BLaER1 treated with 17β-estradiol and CSF1 and Interleukin-3, amounts not matched to agents 10 nM and 100 nM (cell line): ENCODE measurements around the gene GPC4.

ENCODE experiments used
- H3K27ac ChIP-seq, 11 experiments: shearing (Covaris generic); formaldehyde crosslinking; 2 replicates each; pipeline ENCODE4 v1.8.1; 2022
- H3K27me3 ChIP-seq, 11 experiments: shearing (Covaris generic); formaldehyde crosslinking; 2 replicates each; pipeline ENCODE4 v1.8.1; 2022
- H3K36me3 ChIP-seq, 11 experiments: shearing (Covaris generic); formaldehyde crosslinking; 2 replicates each; pipeline ENCODE4 v1.8.1; 2022
- H3K4me1 ChIP-seq, 10 experiments: shearing (Covaris generic); formaldehyde crosslinking; 2 replicates each; pipeline ENCODE4 v1.8.1; 2022
- H3K4me2 ChIP-seq, 11 experiments: shearing (Covaris generic); formaldehyde crosslinking; 2 replicates each; pipeline ENCODE4 v1.8.1; 2022
- H3K4me3 ChIP-seq, 10 experiments: shearing (Covaris generic); formaldehyde crosslinking; 2 replicates each; pipeline ENCODE4 v1.8.1; 2022
- H3K9ac ChIP-seq, 11 experiments: shearing (Covaris generic); formaldehyde crosslinking; 2 replicates each; pipeline ENCODE4 v1.8.1; 2022
- H3K9me3 ChIP-seq, 11 experiments: shearing (Covaris generic); formaldehyde crosslinking; replicated peaks in 1 of 11; 2 replicates each; pipeline ENCODE4 v1.8.1; 2022
- H4K20me1 ChIP-seq, 11 experiments: shearing (Covaris generic); formaldehyde crosslinking; 2 replicates each; pipeline ENCODE4 v1.8.1; 2022
- Cebpa-rat ChIP-seq, 11 experiments: shearing (Covaris generic); IDR thresholded peaks; 2 replicates each; pipeline ENCODE4 v1.8.1; 2022

GPC4 gene

DNA sequence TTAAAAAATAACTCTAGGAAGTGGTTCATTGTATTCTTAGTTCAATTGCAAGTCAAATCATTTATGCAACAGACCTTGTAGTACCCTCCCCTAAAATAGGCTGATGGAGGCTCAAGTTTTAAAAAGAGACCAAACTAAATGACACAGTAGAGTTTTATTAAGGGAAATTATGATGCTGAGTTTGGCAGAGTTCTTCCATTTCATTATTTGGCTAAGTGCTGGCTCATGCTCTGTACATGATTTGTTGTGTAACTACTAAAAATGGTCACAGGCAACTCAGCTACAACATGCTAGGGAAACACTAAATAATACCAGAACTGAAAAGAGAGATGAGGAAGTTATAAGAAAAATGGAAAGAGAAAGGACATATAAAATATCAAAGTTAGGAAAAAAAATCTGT lies 101.0 kb downstream of the GPC4 start:
- no peak overlapping the region for H3K4me2 ChIP-seq

DNA sequence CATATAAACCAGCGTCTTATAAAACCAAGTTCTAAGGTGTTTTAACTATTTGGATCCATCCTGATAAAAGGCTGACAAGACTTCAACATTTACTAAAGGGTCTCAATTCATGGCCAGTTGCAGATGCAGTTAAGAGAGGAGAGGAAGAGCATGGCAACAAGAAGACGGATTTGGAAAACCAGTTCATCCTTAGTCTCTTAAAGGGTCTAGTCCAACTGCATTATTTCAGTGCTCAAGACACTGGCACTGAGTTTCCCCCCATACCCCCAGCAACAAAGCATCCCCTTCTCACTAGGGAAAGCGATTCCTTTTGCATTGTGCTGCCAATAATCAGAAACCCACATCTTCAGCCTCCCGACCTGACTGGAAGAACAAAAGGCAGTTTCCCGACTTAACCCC lies 106.8 kb downstream of the GPC4 start:
- no peaks in the 10 kb centered on the region for H3K4me1 ChIP-seq
- no peaks in the 10 kb centered on the region for H3K9me3 ChIP-seq
- no peak overlapping the region for H3K9ac ChIP-seq
- H3K4me2 ChIP-seq = no peak overlapping the region
- no peaks in the 10 kb centered on the region for H3K36me3 ChIP-seq
- TF ChIP-seq Cebpa-rat (IDR thresholded peaks at IDR 0.05) = no peak
- no peak overlapping the region for H3K4me3 ChIP-seq
- peaks cover 94 to 100% (median 99%) of the 10 kb centered on the region in 11 experiments for H3K27me3 ChIP-seq
- no peak overlapping the region for H3K27ac ChIP-seq
- H4K20me1 ChIP-seq = peaks cover 0 to 11% (median 0%) of the 10 kb centered on the region in 11 experiments; a peak in 2 of 22 replicates

More for the DNA sequence above, 101.0 kb downstream of the GPC4 start:
- Histone ChIP-seq H3K4me1 (no peaks in the 10 kb centered on the region), H3K4me3 (no peak overlapping the region), H4K20me1 (peaks cover 0 to 3% (median 0%) of the 10 kb centered on the region in 11 experiments; a peak in 2 of 22 replicates), H3K9ac (no peak overlapping the region), H3K36me3 (no peaks in the 10 kb centered on the region), H3K27ac (no peak overlapping the region), H3K27me3 (peaks cover 99 to 100% (median 100%) of the 10 kb centered on the region in 11 experiments), H3K9me3 (no peaks in the 10 kb centered on the region)
- TF ChIP-seq Cebpa-rat (IDR thresholded peaks at IDR 0.05) = no peak

DNA sequence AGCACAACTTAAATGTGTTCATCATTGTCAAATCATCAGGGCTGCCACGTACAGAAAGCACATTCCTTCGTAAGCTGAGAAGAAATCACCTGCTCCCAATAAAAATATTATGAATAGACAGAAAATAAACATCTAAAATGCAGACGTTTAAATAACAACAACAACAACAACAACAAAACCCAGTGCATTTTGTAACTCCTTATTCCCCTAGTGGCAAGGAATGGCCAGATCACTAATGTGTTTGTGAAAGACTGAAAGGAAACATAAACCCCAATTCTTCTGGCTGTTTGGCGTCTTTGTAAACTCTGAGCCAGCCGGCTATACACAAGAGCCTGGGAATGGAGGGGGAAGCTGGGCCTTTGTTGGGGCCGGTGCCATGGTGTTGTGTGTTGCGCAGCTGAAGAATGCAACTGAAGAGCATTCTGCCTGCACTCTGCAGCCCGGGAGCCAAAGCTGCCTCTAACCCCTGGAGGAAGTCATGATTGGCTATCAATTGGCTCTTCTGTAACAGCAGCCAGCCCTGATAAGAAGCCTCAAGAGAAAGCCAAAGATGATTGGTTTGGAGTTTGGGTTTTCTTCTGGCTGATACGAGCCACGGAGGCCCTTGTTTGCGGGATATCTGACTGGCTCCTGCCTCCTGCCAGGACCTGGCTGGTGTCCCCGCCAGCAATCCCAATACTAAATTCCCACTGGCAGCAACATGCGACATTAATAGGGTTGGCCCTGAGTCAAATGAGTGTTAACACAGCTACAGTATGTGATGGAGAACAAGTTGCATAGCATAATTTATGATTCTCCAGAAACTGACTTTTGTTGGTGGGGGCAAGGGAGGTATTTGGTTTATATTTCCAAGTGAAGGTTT lies 107.4 kb downstream of the GPC4 start:
- Histone ChIP-seq H3K4me3 (no peak overlapping the region), H3K36me3 (no peaks in the 10 kb centered on the region), H3K27me3 (peaks cover 93 to 100% (median 99%) of the 10 kb centered on the region in 11 experiments), H3K27ac (no peak overlapping the region), H3K9me3 (no peaks in the 10 kb centered on the region), H3K4me2 (no peak overlapping the region), H4K20me1 (peaks cover 0 to 11% (median 0%) of the 10 kb centered on the region in 11 experiments; a peak in 2 of 22 replicates), H3K4me1 (no peaks in the 10 kb centered on the region), H3K9ac (no peak overlapping the region)
- no peak for TF ChIP-seq Cebpa-rat (IDR thresholded peaks at IDR 0.05)

DNA sequence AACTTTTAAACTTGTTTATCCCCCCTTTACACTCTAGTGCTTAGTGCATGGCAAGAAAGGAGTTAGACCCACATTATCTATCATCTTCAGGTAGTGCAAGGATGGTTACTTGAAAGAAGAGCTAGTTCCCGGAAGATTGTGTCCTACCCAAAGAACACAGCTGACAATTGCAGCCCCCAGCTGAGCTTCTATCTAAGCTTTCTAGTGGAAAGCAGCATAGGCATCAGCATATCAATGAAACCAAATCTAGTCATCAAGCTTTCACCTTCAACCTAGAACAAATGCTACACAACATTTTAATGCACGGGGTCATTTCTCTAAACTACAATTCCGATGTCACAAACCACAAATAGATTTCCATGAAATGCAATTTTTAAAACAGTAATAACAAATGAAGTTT lies 108.2 kb downstream of the GPC4 start:
- no peak overlapping the region for H3K9ac ChIP-seq
- H4K20me1 ChIP-seq = peaks cover 0 to 11% (median 0%) of the 10 kb centered on the region in 11 experiments; a peak in 3 of 22 replicates
- TF ChIP-seq Cebpa-rat (IDR thresholded peaks at IDR 0.05) = no peak
- H3K9me3 ChIP-seq = no peaks in the 10 kb centered on the region
- no peaks in the 10 kb centered on the region for H3K4me1 ChIP-seq
- H3K4me2 ChIP-seq = no peak overlapping the region
- no peak overlapping the region for H3K27ac ChIP-seq
- no peak overlapping the region for H3K4me3 ChIP-seq
- no peaks in the 10 kb centered on the region for H3K36me3 ChIP-seq
- H3K27me3 ChIP-seq = peaks cover 93 to 100% (median 99%) of the 10 kb centered on the region in 11 experiments

DNA sequence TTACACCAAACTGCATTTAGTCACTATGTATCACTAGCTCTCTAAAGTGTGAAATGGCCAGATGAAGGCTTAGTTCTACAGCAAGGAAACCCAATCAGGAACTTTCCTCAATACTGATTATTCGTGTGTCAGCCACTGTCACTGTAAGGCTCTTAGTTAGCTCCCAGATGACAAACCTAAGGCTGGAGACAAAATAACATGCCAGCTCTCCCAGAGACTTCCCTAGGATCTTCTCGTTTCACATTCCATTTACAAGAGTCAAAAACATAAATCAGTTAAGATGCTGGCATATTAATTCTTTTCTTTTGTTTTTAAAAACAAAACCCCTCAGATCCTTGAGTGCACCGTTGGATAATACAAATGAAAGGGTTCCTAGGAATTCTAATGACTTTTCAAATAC lies 109.0 kb downstream of the GPC4 start:
- TF ChIP-seq Cebpa-rat (IDR thresholded peaks at IDR 0.05) = no peak
- H3K4me1 ChIP-seq = no peaks in the 10 kb centered on the region
- H3K27ac ChIP-seq = no peak overlapping the region
- no peak overlapping the region for H3K4me3 ChIP-seq
- no peaks in the 10 kb centered on the region for H3K9me3 ChIP-seq
- peaks cover 93 to 100% (median 99%) of the 10 kb centered on the region in 11 experiments for H3K27me3 ChIP-seq
- H3K4me2 ChIP-seq = no peak overlapping the region
- H3K9ac ChIP-seq = no peak overlapping the region
- H4K20me1 ChIP-seq = peaks cover 0 to 11% (median 0%) of the 10 kb centered on the region in 11 experiments; a peak in 3 of 22 replicates
- H3K36me3 ChIP-seq = no peaks in the 10 kb centered on the region

DNA sequence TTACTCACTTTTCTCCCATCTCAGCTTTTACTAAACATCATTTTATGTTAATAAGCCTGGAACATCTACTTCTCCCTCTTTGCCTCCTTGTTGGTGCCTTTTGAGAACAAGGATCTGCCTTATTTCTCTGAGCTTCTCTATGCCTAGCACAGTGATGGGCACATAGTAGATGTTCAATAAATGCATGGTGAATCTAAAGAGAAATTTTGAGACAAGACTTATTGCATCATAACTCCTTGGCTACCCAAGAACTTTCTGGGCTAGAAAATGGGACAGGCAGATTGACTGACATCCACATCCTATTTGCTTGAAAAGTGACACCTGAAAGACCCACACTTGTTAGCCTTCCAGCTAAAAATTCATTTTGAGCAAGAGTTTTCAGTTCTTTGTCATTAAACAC lies 109.9 kb downstream of the GPC4 start:
- TF ChIP-seq Cebpa-rat (IDR thresholded peaks at IDR 0.05) = peak in 1 of 11 experiments; percentile 46; a peak in 1 of 22 replicates
- H3K4me1 ChIP-seq = no peaks in the 10 kb centered on the region
- H4K20me1 ChIP-seq = peaks cover 0 to 11% (median 0%) of the 10 kb centered on the region in 11 experiments; a peak in 3 of 22 replicates
- H3K4me3 ChIP-seq = no peak overlapping the region
- H3K27ac ChIP-seq = no peak overlapping the region
- peaks cover 93 to 100% (median 99%) of the 10 kb centered on the region in 11 experiments for H3K27me3 ChIP-seq
- H3K9me3 ChIP-seq = no peaks in the 10 kb centered on the region
- no peak overlapping the region for H3K9ac ChIP-seq
- no peaks in the 10 kb centered on the region for H3K36me3 ChIP-seq
- no peak overlapping the region for H3K4me2 ChIP-seq

DNA sequence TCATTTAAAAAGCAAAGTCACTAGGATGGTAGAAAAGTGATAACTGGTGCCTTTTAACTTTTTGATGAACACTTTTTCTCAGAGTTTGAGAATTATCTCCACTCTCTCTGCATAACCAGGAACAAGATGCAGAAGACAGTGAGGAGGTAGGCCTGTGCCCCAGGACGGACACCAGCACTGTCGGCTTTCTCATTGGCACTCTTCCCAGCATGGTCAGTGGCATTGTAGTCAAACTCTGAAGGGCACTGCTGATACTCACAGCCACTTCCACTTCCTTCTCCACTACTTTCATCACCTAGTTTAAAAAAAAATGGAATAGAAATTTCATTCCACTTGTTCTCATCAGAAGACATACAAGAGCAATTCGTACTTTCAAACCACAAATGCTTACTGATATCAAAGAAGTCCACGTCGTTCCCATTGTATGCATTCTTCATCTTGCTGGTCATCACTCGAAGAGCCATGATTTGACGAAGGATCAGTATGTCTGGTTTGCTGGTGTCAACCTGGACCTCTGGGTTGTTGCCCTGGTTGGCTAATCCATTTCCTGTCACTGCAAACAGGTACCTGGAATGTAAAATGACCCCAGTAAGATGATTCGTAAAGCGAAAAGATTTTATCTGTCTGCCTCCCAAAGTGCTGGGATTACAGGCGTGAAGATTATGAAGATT lies 112.4 kb downstream of the GPC4 start:
- Histone ChIP-seq H3K9me3 (no peaks in the 10 kb centered on the region), H3K4me2 (no peak overlapping the region), H3K4me3 (no peak overlapping the region), H4K20me1 (peaks cover 0 to 5% (median 0%) of the 10 kb centered on the region in 11 experiments; a peak in 4 of 22 replicates), H3K27ac (no peak overlapping the region), H3K36me3 (no peaks in the 10 kb centered on the region), H3K9ac (no peak overlapping the region), H3K4me1 (no peaks in the 10 kb centered on the region), H3K27me3 (peaks cover 92 to 100% (median 99%) of the 10 kb centered on the region in 11 experiments)
- no peak for TF ChIP-seq Cebpa-rat (IDR thresholded peaks at IDR 0.05)

DNA sequence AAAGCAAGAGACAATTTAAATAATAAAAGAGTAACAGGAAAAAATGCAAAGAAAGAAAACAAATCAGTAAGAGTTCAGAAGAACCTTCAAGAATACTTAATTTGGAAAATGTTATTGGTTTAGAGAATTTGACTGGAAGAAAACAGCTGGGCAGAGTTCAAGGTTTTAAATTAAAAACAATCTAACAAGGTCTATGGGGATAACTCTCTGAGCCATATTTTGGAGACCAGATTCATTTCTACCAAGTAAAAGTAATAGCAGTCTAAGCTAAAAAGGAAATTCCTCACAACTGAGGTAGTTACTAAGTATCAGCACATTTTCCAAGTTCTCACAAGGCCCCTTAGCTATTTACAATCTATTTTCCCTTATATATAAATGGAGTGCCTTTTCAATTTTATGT lies 114.7 kb downstream of the GPC4 start:
- Histone ChIP-seq H3K9ac (no peak overlapping the region), H4K20me1 (no peaks in the 10 kb centered on the region; a peak in 3 of 22 replicates), H3K4me3 (no peak overlapping the region), H3K36me3 (no peaks in the 10 kb centered on the region), H3K27me3 (peaks cover 91 to 100% (median 99%) of the 10 kb centered on the region in 11 experiments), H3K27ac (no peak overlapping the region; a peak in 1 of 22 replicates), H3K4me1 (no peaks in the 10 kb centered on the region), H3K4me2 (no peak overlapping the region), H3K9me3 (no peaks in the 10 kb centered on the region)
- TF ChIP-seq Cebpa-rat (IDR thresholded peaks at IDR 0.05) = no peak

DNA sequence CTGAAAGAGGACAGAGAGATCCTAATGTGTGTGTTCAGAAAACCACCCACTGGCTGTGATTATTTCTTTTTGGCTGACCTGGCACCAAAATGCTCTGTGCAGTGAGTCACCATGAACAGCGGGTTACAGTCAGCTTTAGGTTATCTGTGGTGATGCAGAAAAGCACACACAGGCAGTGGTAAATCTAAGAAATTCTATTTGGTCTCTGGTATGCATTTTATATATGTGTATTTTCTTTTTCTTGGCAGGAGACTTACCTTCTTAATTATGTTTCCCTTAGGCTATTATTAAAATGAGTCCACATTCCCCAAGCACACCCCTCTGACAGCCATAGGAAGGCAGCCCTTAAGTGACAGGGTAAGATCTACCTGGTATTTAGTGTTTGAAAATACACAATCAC lies 118.0 kb downstream of the GPC4 start:
- H3K4me3 ChIP-seq = no peak overlapping the region
- no peak overlapping the region for H3K9ac ChIP-seq
- no peaks in the 10 kb centered on the region for H3K4me1 ChIP-seq
- no peak overlapping the region for H3K4me2 ChIP-seq
- peaks cover 97 to 100% (median 100%) of the 10 kb centered on the region in 11 experiments for H3K27me3 ChIP-seq
- no peaks in the 10 kb centered on the region for H3K9me3 ChIP-seq
- H4K20me1 ChIP-seq = no peaks in the 10 kb centered on the region; a peak in 3 of 22 replicates
- H3K27ac ChIP-seq = no peak overlapping the region
- TF ChIP-seq Cebpa-rat (IDR thresholded peaks at IDR 0.05) = no peak
- H3K36me3 ChIP-seq = no peaks in the 10 kb centered on the region
